HCT116 (cell line): ENCODE results near the gene SSUH2. TPM values are rescaled to one million over a fixed set of nuclear protein-coding genes. Genes with fewer than 3 reads are reported as not detected.

Experiments used
- ATAC-seq: fragments of 200-7000 bp; cut with Tn5 transposase; 2 replicates; pipeline ENCODE4 v1.9.1; 2020; ENCODE audit warnings: mild to moderate bottlenecking, moderate library complexity
- BruUV-seq: library from RNA; stranded (reverse); fragments of 400-500 nt; replicated peaks from 2 replicates; lab custom pipeline; 2021; lab: Mats Ljungman, UMichigan
- CTCF ChIA-PET: fragments of 300-600 bp; sonication (Branson Sonifier 250); formaldehyde crosslinking; loops from one replicate; lab custom pipeline; 2021; ENCODE audit warnings: antibody characterized with exemption; lab: Charles Lee
- POLR2A ChIA-PET: fragments of 300-600, 350-600 bp; sonication (Branson Sonifier 250); formaldehyde crosslinking; loops from one replicate; lab custom pipeline; 2021; ENCODE audit warnings: antibody characterized with exemption; lab: Charles Lee
- RAD21 ChIA-PET, 2 experiments: fragments of 300-600 bp; sonication (Branson Sonifier 250); formaldehyde crosslinking; loops; one replicate each; lab custom pipeline; 2023; ENCODE audit warnings: low total read pairs in 2 of 2; ENCODE audit not compliant: uncharacterized antibody in 2 of 2, unreplicated experiment in 2 of 2, low non-redundant PET in 1 of 2; lab: Charles Lee
- DNase-seq: peaks from one replicate; pipeline ENCODE4 v3.0.0-alpha.2; 2010; ENCODE audit warnings: low read depth, low spot score
- H2AFZ ChIP-seq: fragments of 200-600 bp; shearing (Covaris generic), sonication (generic); 2 replicates; pipeline ENCODE4 v1.6.1; 2017; ENCODE audit warnings: low read depth, mixed run types, mixed read lengths, antibody characterized with exemption, low read length; ENCODE audit not compliant: poor library complexity, severe bottlenecking
- H3K27ac ChIP-seq: 2 replicates; pipeline ENCODE4 v1.5.1; 2012; ENCODE audit warnings: low read depth, low read length
- H3K27me3 ChIP-seq: fragments of 200-600 bp; sonication (generic); 2 replicates; pipeline ENCODE4 v1.6.1; 2016; ENCODE audit warnings: mixed run types, low read length, mixed read lengths; ENCODE audit not compliant: insufficient read depth
- H3K36me3 ChIP-seq, 2 experiments: fragments of 200-500 bp in 1 of 2; fragments of 200-600 bp in 1 of 2; sonication (Bioruptor generic) in 1 of 2; sonication (generic) in 1 of 2; 2 replicates each; pipeline versions ENCODE4 v1.5.1 to v1.6.1; 2014 to 2016; ENCODE audit warnings: low read length in 2 of 2, inconsistent platforms in 1 of 2, mixed read lengths in 1 of 2, mixed run types in 1 of 2; ENCODE audit not compliant: insufficient read depth in 2 of 2, control insufficient read depth in 1 of 2
- H3K4me1 ChIP-seq, 2 experiments: fragments of 200-600 bp in 1 of 2; sonication (generic) in 1 of 2; 2 replicates each; pipeline versions ENCODE4 v1.5.1 to v1.6.1; 2012 to 2017; ENCODE audit warnings: low read length in 2 of 2, inconsistent platforms in 1 of 2, mild to moderate bottlenecking in 1 of 2, mixed read lengths in 1 of 2, mixed run types in 1 of 2, moderate library complexity in 1 of 2; ENCODE audit not compliant: insufficient read depth in 2 of 2, control insufficient read depth in 1 of 2
- H3K4me2 ChIP-seq: fragments of 200-600 bp; sonication (generic); 2 replicates; pipeline ENCODE4 v1.6.1; 2017; ENCODE audit warnings: mixed run types, low read length, mixed read lengths
- H3K4me3 ChIP-seq, 2 experiments: fragments of 200-600 bp in 1 of 2; sonication (generic) in 1 of 2; replicated peaks in 1 of 2; 2 replicates each; pipeline ENCODE4 v1.5.1; 2011 to 2016; ENCODE audit warnings: low read length in 2 of 2, control low read depth in 1 of 2, low read depth in 1 of 2, mild to moderate bottlenecking in 1 of 2, mixed read lengths in 1 of 2, mixed run types in 1 of 2
- H3K79me2 ChIP-seq: fragments of 200-600 bp; sonication (generic); 2 replicates; pipeline ENCODE4 v1.6.1; 2017; ENCODE audit warnings: mild to moderate bottlenecking, mixed run types, low read length, moderate library complexity, mixed read lengths; ENCODE audit not compliant: insufficient read depth
- H3K9ac ChIP-seq: fragments of 200-600 bp; sonication (generic); 2 replicates; pipeline ENCODE4 v1.6.1; 2016; ENCODE audit warnings: low read length, mixed read lengths
- H3K9me2 ChIP-seq: fragments of 200-600 bp; sonication (generic), shearing (Covaris generic); 2 replicates; pipeline ENCODE4 v1.6.1; 2017; ENCODE audit warnings: mixed run types, mild to moderate bottlenecking, moderate library complexity; ENCODE audit not compliant: insufficient read depth
- H3K9me3 ChIP-seq, 2 experiments: fragments of 200-500 bp in 1 of 2; fragments of 200-600 bp in 1 of 2; sonication (Bioruptor generic) in 1 of 2; sonication (generic) in 1 of 2; 2 replicates each; pipeline ENCODE4 v1.6.1; 2014 to 2017; ENCODE audit warnings: low read length in 2 of 2, mixed read lengths in 2 of 2, inconsistent platforms in 1 of 2, low read depth in 1 of 2, mild to moderate bottlenecking in 1 of 2, mixed run types in 1 of 2, moderate library complexity in 1 of 2; ENCODE audit not compliant: control insufficient read depth in 1 of 2, insufficient read depth in 1 of 2
- H4K20me1 ChIP-seq: fragments of 200-600 bp; sonication (generic), shearing (Covaris generic); 2 replicates; pipeline ENCODE4 v1.6.1; 2017; ENCODE audit warnings: mixed run types, mild to moderate bottlenecking, moderate library complexity; ENCODE audit not compliant: insufficient read depth
- CEBPB ChIP-seq: IDR thresholded peaks from 2 replicates; pipeline ENCODE4 v1.6.1; 2012; ENCODE audit warnings: low read depth
- EGR1 ChIP-seq: IDR thresholded peaks from 2 replicates; pipeline ENCODE4 v1.6.1; 2012; ENCODE audit warnings: low read depth
- POLR2A ChIP-seq: IDR thresholded peaks from 2 replicates; pipeline ENCODE4 v1.7.0; 2011; ENCODE audit warnings: borderline replicate concordance; ENCODE audit not compliant: insufficient read depth, insufficient read length; ENCODE audit errors: extremely low read depth
- POLR2AphosphoS5 ChIP-seq: IDR thresholded peaks from 2 replicates; pipeline ENCODE4 v1.6.1; 2011; ENCODE audit warnings: mild to moderate bottlenecking, low read depth, low read length, moderate library complexity
- RAD21 ChIP-seq: IDR thresholded peaks from 2 replicates; pipeline ENCODE4 v1.6.1; 2012; ENCODE audit warnings: low read depth, mild to moderate bottlenecking
- REST ChIP-seq: IDR thresholded peaks from 2 replicates; pipeline ENCODE4 v1.6.1; 2012; ENCODE audit warnings: low read depth
- SP1 ChIP-seq: IDR thresholded peaks from 2 replicates; pipeline ENCODE4 v1.6.1; 2012; ENCODE audit warnings: low read depth
- SRF ChIP-seq: IDR thresholded peaks from 2 replicates; pipeline ENCODE4 v1.6.1; 2012; ENCODE audit warnings: low read depth
- YY1 ChIP-seq: IDR thresholded peaks from 2 replicates; pipeline ENCODE4 v1.6.1; 2011; ENCODE audit warnings: low read length, low read depth, moderate library complexity, mild to moderate bottlenecking; ENCODE audit not compliant: insufficient replicate concordance; ENCODE audit errors: extremely low read depth
- ZNF274 ChIP-seq: fragments of 200-500 bp; sonication (Bioruptor generic); IDR thresholded peaks from 2 replicates; pipeline ENCODE4 v1.6.1; 2014; ENCODE audit warnings: mild to moderate bottlenecking, low read depth, low read length, inconsistent platforms
- intact Hi-C: fragments of 100-400 bp; cut with micrococcal nuclease; formaldehyde crosslinking; loops from 2 replicates; pipeline ENCODE4 v1.10.0; 2022
- total RNA-seq: library from RNA; stranded (reverse); gene quantifications from one replicate; pipeline ENCODE4 v1.2.1, GENCODE V29; 2021; ENCODE audit not compliant: unreplicated experiment

The SSUH2 gene
- total RNA-seq, 1 experiment from 2014 or later: 0.76 TPM

- H3K79me2 ChIP-seq: no peaks in the 10 kb centered on the region
- H3K36me3 ChIP-seq: no peaks in the 10 kb centered on the region
- no peak for DNase-seq
- peaks cover 0 to 5% of the 10 kb centered on the region in 2 experiments; a peak in 1 of 4 replicates for H3K4me1 ChIP-seq
- intact Hi-C loops: no loop called here
- no peak overlapping the region for H3K9ac ChIP-seq
- CTCF ChIA-PET: no interaction called here
- RAD21 ChIA-PET: no interaction called here
- BruUV-seq: no TSS peak
- TF ChIP-seq RAD21 (no peak), ZNF274 (no peak), POLR2A (no peak), SP1 (no peak), YY1 (no peak), SRF (no peak), CEBPB (no peak), EGR1 (no peak), REST (no peak), POLR2AphosphoS5 (no peak)
- TF ChIP-seq, all 23 proteins: peak for 0
- Histone ChIP-seq H3K4me2 (no peak overlapping the region), H3K27ac (no peak overlapping the region), H3K27me3 (no peaks in the 10 kb centered on the region), H4K20me1 (no peaks in the 10 kb centered on the region), H2AFZ (no peak overlapping the region), H3K9me3 (no peaks in the 10 kb centered on the region), H3K9me2 (no peaks in the 10 kb centered on the region), H3K4me3 (no peak overlapping the region)
- no peak for ATAC-seq
- POLR2A ChIA-PET: no interaction called here
Measured at GRCh38 chr3:8576841-8577571, 67.6 kb downstream of the SSUH2 start.
